Esophagus squamous epithelium (tissue), 4 donors: ENCODE results near the gene MEN1.

Experiments
- POLR2A ChIP-seq, 4 donors: fragments of 450-650 bp; IDR thresholded peaks; one replicate each; pipeline ENCODE4 v1.6.1; 2017; ENCODE audit warnings: antibody characterized with exemption in 4 of 4, mild to moderate bottlenecking in 4 of 4, moderate library complexity in 3 of 4
- TF ChIP-seq, protein P1 (sequence below), 6 experiments: fragments of 450-650 bp in 4 of 6; fragments of 200-600 bp in 2 of 6; sonication (generic) in 2 of 6; IDR thresholded peaks; one replicate each; pipeline ENCODE4 v1.5.1; 2016 to 2019; ENCODE audit warnings: antibody characterized with exemption in 6 of 6, mild to moderate bottlenecking in 4 of 6, moderate library complexity in 4 of 6

DNA sequence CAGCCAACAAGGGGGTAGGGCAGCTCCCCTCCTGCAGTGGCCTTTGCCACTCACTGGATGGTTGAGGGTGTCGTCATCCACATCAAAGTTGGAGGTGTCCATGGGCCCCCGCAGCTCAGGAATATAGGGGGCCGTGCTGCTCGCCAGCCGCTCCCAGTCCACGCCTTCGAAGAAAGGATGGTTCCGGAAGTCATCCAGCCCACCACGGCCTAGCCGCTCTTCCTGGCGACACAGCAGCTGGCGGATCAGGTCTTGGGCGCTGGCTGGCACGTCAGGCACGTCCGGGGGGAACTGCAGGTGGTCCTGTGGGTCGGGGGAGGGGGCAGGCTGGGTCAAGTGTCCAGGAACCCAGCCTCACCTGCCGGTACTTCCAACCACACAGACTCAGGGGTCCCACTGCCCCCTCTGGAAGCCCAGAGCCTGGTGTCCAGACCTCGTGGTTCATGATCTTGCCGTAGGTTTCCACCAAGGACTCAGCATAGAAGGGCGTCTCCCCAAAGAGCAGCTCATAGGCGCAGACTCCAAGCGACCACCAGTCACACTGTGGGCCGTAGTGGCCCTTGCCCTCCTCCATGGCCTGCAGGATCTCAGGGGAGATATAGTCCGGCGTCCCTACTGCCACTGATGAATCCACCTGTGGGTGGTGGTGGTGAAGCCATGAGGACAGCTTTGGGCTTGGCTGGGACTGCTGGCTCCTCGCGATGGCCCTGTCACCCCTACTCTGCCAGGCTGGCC, 28.4 kb upstream of the MEN1 start:
- TF ChIP-seq, protein P1, sequence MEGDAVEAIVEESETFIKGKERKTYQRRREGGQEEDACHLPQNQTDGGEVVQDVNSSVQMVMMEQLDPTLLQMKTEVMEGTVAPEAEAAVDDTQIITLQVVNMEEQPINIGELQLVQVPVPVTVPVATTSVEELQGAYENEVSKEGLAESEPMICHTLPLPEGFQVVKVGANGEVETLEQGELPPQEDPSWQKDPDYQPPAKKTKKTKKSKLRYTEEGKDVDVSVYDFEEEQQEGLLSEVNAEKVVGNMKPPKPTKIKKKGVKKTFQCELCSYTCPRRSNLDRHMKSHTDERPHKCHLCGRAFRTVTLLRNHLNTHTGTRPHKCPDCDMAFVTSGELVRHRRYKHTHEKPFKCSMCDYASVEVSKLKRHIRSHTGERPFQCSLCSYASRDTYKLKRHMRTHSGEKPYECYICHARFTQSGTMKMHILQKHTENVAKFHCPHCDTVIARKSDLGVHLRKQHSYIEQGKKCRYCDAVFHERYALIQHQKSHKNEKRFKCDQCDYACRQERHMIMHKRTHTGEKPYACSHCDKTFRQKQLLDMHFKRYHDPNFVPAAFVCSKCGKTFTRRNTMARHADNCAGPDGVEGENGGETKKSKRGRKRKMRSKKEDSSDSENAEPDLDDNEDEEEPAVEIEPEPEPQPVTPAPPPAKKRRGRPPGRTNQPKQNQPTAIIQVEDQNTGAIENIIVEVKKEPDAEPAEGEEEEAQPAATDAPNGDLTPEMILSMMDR (IDR thresholded peaks at IDR 0.05) = no peak
- TF ChIP-seq POLR2A (IDR thresholded peaks at IDR 0.05) = no peak
